CD4-positive, alpha-beta T cell (primary cell): ENCODE measurements around the gene CRYGS. TPM values are rescaled to one million over a fixed set of nuclear protein-coding genes. Genes with fewer than 3 reads are reported as not detected.

Source experiments
- ATAC-seq: fragments of 200-7000 bp; cut with Tn5 transposase; one replicate; pipeline ENCODE4 v1.10.0; 2022; ENCODE audit warnings: mild to moderate bottlenecking; ENCODE audit not compliant: poor library complexity
- CTCF ChIA-PET: fragments of 350-600 bp; sonication (Branson Sonifier 250); formaldehyde crosslinking; loops from one replicate; lab custom pipeline; 2021; ENCODE audit warnings: antibody characterized with exemption, inconsistent platforms; lab: Charles Lee
- POLR2A ChIA-PET: fragments of 350-600 bp; sonication (Branson Sonifier 250); formaldehyde crosslinking; loops from one replicate; lab custom pipeline; 2021; ENCODE audit warnings: antibody characterized with exemption, inconsistent platforms; lab: Charles Lee
- DNase-seq, 14 experiments: peaks; one replicate each; pipeline ENCODE4 v3.0.0-alpha.2; 2013 to 2020; ENCODE audit warnings: mixed read lengths in 2 of 14
- H3K27ac ChIP-seq, 2 donors: one replicate each; pipeline versions ENCODE4 v1.5.1 to v1.7.0; 2013; ENCODE audit warnings: low read length in 2 of 2, low read depth in 1 of 2, mild to moderate bottlenecking in 1 of 2
- H3K27me3 ChIP-seq, 2 experiments: 1 replicate in 1 of 2; 2 replicates in 1 of 2; pipeline versions ENCODE4 v1.6.1 to v1.7.0; 2013; ENCODE audit warnings: low read length in 2 of 2, control low read depth in 1 of 2, mild to moderate bottlenecking in 1 of 2, moderate library complexity in 1 of 2; ENCODE audit not compliant: insufficient read depth in 2 of 2, control insufficient read depth in 1 of 2
- H3K36me3 ChIP-seq: one replicate; pipeline ENCODE4 v1.6.1; 2013; ENCODE audit warnings: low read length, control low read depth; ENCODE audit not compliant: insufficient read depth
- H3K4me1 ChIP-seq: one replicate; pipeline ENCODE4 v1.6.1; 2013; ENCODE audit warnings: low read length, control low read depth; ENCODE audit not compliant: insufficient read depth
- H3K4me3 ChIP-seq: one replicate; pipeline ENCODE4 v1.5.1; 2013; ENCODE audit warnings: mild to moderate bottlenecking, low read length, moderate library complexity
- H3K9me3 ChIP-seq, 2 experiments: 1 replicate in 1 of 2; 2 replicates in 1 of 2; pipeline versions ENCODE4 v1.6.1 to v1.7.0; 2013; ENCODE audit warnings: low read length in 2 of 2, mild to moderate bottlenecking in 2 of 2, control low read depth in 1 of 2, moderate library complexity in 1 of 2; ENCODE audit not compliant: control insufficient read depth in 1 of 2, insufficient read depth in 1 of 2
- H3K27ac Mint-ChIP-seq: one replicate; pipeline ENCODE4 v1.8.0; 2020; ENCODE audit warnings: mixed read lengths
- H3K27me3 Mint-ChIP-seq: one replicate; pipeline ENCODE4 v1.8.0; 2021; ENCODE audit warnings: mixed read lengths
- H3K36me3 Mint-ChIP-seq: one replicate; pipeline ENCODE4 v1.8.0; 2021; ENCODE audit warnings: low read depth, mixed read lengths
- H3K4me1 Mint-ChIP-seq: one replicate; pipeline ENCODE4 v1.8.0; 2021; ENCODE audit warnings: low read depth, mixed read lengths
- H3K4me3 Mint-ChIP-seq: one replicate; pipeline ENCODE4 v1.8.0; 2020; ENCODE audit warnings: mild to moderate bottlenecking, mixed read lengths
- H3K9me3 Mint-ChIP-seq: one replicate; pipeline ENCODE4 v1.8.0; 2020; ENCODE audit warnings: mixed read lengths
- intact Hi-C, 2 experiments: fragments of 100-400 bp; cut with DNase I in 1 of 2; cut with micrococcal nuclease in 1 of 2; formaldehyde crosslinking; loops; one replicate each; pipeline versions ENCODE4 v1.15.1 to v1.9.0; 2023 to 2025; cut with DNase I, micrococcal nuclease
- total RNA-seq, 174 experiments: library from RNA in 2 of 174; stranded (reverse) in 2 of 174; gene quantifications; one replicate each; pipeline ENCODE4 v1.2.3 and lab custom pipeline; 2021 to 2026
- TF ChIP-seq, protein P1 (sequence below): fragments of 200-600 bp; IDR thresholded peaks from one replicate; pipeline ENCODE4 v1.8.0; 2022; ENCODE audit warnings: antibody characterized with exemption, mild to moderate bottlenecking

Gene CRYGS
- total RNA-seq, 2 experiments from 2014 or later, result 1.9 to 2.3 TPM

DNA sequence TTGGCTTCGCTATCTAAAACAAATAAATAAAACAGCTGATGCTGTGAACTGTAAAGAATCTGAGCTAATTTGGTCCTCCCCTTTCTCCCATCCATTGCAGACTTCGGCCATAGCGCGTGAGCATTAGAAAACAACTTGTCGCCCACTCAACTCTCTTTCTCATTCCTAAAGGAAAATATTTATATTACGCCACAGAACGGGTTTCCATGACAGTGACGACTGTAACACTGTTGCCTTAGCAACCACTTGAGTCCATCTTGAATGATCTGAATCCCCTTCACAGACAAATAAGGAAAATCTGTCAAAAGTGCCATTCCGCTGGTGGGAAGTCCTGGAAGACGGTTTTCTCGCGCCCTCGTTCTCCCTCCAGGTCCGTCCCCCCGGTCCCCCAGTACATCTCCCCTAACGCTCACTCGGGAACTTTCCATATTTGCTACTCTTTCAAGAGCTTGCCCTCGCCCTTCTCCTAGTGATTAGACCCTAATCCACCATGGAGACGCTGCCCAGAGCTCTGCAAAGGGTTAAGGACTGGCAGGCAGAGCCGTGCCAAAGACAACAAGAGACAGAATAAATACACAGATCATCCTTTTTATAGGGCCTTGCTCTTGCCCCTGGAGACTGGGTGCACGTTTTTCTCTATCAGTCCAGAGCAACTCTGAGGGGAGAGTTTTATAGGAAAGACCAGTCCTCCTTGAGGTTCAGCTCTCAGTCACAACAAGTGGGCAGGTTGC lies 50.5 kb downstream of the CRYGS start:
- Histone ChIP-seq H3K27ac (no peak overlapping the region), H3K9me3 (peaks cover 0 to 3% of the 10 kb centered on the region in 2 experiments), H3K36me3 (no peaks in the 10 kb centered on the region), H3K4me1 (no peaks in the 10 kb centered on the region), H3K4me3 (no peak overlapping the region), H3K27me3 (no peaks in the 10 kb centered on the region)
- ChIA-PET POLR2A (no interaction called here), CTCF (no interaction called here)
- no peak for DNase-seq
- Mint-ChIP-seq H3K4me1 (no peaks in the 10 kb centered on the region), H3K9me3 (no peaks in the 10 kb centered on the region), H3K36me3 (no peaks in the 10 kb centered on the region), H3K27ac (no peak overlapping the region), H3K4me3 (no peak overlapping the region), H3K27me3 (no peaks in the 10 kb centered on the region)
- intact Hi-C loops, result no loop called here
- TF ChIP-seq, protein P1, sequence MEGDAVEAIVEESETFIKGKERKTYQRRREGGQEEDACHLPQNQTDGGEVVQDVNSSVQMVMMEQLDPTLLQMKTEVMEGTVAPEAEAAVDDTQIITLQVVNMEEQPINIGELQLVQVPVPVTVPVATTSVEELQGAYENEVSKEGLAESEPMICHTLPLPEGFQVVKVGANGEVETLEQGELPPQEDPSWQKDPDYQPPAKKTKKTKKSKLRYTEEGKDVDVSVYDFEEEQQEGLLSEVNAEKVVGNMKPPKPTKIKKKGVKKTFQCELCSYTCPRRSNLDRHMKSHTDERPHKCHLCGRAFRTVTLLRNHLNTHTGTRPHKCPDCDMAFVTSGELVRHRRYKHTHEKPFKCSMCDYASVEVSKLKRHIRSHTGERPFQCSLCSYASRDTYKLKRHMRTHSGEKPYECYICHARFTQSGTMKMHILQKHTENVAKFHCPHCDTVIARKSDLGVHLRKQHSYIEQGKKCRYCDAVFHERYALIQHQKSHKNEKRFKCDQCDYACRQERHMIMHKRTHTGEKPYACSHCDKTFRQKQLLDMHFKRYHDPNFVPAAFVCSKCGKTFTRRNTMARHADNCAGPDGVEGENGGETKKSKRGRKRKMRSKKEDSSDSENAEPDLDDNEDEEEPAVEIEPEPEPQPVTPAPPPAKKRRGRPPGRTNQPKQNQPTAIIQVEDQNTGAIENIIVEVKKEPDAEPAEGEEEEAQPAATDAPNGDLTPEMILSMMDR, result no peak
- ATAC-seq, result no peak

DNA sequence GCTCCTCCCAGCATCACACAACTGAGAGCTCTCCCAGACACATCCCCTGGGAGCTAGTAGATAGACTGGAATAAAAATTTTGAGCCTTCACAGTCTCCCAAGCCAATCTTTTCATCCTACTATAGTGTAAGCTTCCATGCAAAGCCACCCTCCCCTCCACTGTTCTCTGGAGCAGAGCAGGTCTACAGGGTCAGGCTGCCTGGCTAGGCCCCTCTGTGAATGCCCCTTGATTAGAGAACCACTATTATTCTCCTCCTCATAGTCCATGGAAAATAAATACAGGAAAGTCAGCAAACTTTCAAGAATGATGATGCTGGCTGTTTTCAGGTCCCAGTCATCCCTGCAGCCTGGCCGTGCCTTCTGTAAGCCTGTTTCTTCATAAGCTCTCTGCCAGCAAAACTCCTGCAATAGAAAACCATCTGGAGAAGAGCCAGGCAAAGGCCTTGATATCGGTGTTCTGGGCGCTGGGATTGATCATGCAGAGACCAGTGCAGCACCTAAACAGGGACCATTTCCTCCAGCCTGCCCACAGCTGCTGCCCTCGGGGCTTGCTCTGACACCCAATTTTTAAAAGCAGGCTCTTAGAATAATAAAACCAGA lies 51.7 kb downstream of the CRYGS start:
- Histone ChIP-seq H3K27ac (no peak overlapping the region), H3K9me3 (no peaks in the 10 kb centered on the region), H3K27me3 (no peaks in the 10 kb centered on the region), H3K36me3 (no peaks in the 10 kb centered on the region), H3K4me3 (no peak overlapping the region), H3K4me1 (no peaks in the 10 kb centered on the region)
- ChIA-PET POLR2A (interaction anchor here (0.9 kb wide), 1 partner anchor 10 kb away, joined by 3 read pairs; no protein-coding TSS in a partner anchor), CTCF (interaction anchor here (1.4 kb wide), 1 partner anchor 48 kb away, joined by 5 read pairs; no protein-coding TSS in a partner anchor)
- DNase-seq, result no peak
- Mint-ChIP-seq H3K9me3 (no peaks in the 10 kb centered on the region), H3K4me1 (no peaks in the 10 kb centered on the region), H3K36me3 (no peaks in the 10 kb centered on the region), H3K27me3 (no peaks in the 10 kb centered on the region), H3K27ac (no peak overlapping the region), H3K4me3 (no peak overlapping the region)
- intact Hi-C loops, result no loop called here
- TF ChIP-seq, protein P1, result no peak
- no peak for ATAC-seq

DNA sequence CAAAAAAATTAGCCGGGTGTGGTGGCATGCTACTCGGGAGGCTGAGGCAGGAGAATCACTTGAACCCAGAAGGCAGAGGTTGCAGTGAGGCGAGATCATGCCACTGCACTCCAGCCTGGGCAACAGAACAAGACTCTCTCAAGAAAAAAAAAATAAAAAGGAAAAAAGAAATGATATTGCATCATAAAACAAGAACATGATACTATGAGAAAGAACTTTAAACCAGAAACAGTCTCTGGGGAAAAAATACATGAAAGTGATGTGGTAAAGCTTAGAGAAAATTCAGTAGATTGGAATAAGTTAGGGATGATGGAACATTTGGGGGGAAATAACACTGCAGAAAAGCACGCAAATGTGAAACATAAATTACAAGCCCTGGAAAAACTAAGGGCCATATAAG lies 54.7 kb downstream of the CRYGS start:
- TF ChIP-seq, protein P1, result no peak

More for the DNA sequence above, 54.7 kb downstream of the CRYGS start:
- Mint-ChIP-seq H3K4me1 (no peaks in the 10 kb centered on the region), H3K27ac (no peak overlapping the region), H3K4me3 (no peak overlapping the region), H3K9me3 (no peaks in the 10 kb centered on the region), H3K27me3 (no peaks in the 10 kb centered on the region), H3K36me3 (no peaks in the 10 kb centered on the region)
- POLR2A ChIA-PET, result no interaction called here
- CTCF ChIA-PET, result no interaction called here
- Histone ChIP-seq H3K4me1 (no peaks in the 10 kb centered on the region), H3K4me3 (no peak overlapping the region), H3K36me3 (no peaks in the 10 kb centered on the region), H3K27me3 (no peaks in the 10 kb centered on the region), H3K27ac (no peak overlapping the region), H3K9me3 (no peaks in the 10 kb centered on the region)
- DNase-seq, result no peak
- no peak for ATAC-seq
- intact Hi-C loops, result no loop called here

Other genes starting within 250 kb of the CRYGS start
- not detected for gene DGKG, start 182.1 kb downstream of the CRYGS start, total RNA-seq
- gene TBCCD1, start 23.0 kb upstream of the CRYGS start, total RNA-seq, result 1 to 10 TPM; 7.6 to 8.1 TPM
- 10 to 100 TPM; 69.3 to 70.3 TPM for gene DNAJB11, start 26.3 kb upstream of the CRYGS start, total RNA-seq
- not detected for gene AHSG, start 68.7 kb upstream of the CRYGS start, total RNA-seq
- gene FETUB, start 96.0 kb upstream of the CRYGS start, total RNA-seq, result not detected
- gene HRG, start 121.6 kb upstream of the CRYGS start, total RNA-seq, result not detected
- not detected for gene KNG1, start 173.0 kb upstream of the CRYGS start, total RNA-seq
- gene EIF4A2, start 239.2 kb upstream of the CRYGS start, total RNA-seq, result 1,000 to 10,000 TPM; 1,039 to 1,046 TPM